Natural killer cell (primary cell): ENCODE results near the gene INSIG1. TPM values are rescaled to one million over a fixed set of nuclear protein-coding genes. Genes with fewer than 3 reads are reported as not detected.

Experiments used
- ATAC-seq, 3 donors: fragments of 150-1000 bp in 2 of 3; fragments of 200-7000 bp in 1 of 3; cut with Tn5 transposase; 1 replicate in 1 of 3; 2 replicates in 2 of 3; pipeline ENCODE4 v1.10.0; 2021; ENCODE audit warnings: mild to moderate bottlenecking in 2 of 3, moderate library complexity in 2 of 3
- DNase-seq, 2 donors: peaks; one replicate each; pipeline versions ENCODE4 v3.0.0 to v3.0.0-alpha.2; 2013 to 2021; ENCODE audit warnings: mixed read lengths in 1 of 2
- H3K27ac ChIP-seq: one replicate; pipeline ENCODE4 v1.5.1; 2013; ENCODE audit warnings: mild to moderate bottlenecking, low read length
- H3K27me3 ChIP-seq: one replicate; pipeline ENCODE4 v1.6.1; 2013; ENCODE audit warnings: low read length; ENCODE audit not compliant: control insufficient read depth, insufficient read depth
- H3K36me3 ChIP-seq: one replicate; pipeline ENCODE4 v1.6.1; 2013; ENCODE audit warnings: low read length; ENCODE audit not compliant: control insufficient read depth, insufficient read depth
- H3K4me1 ChIP-seq: one replicate; pipeline ENCODE4 v1.6.1; 2013; ENCODE audit warnings: low read length; ENCODE audit not compliant: control insufficient read depth, insufficient read depth
- H3K4me3 ChIP-seq: one replicate; pipeline ENCODE4 v1.5.1; 2013; ENCODE audit warnings: low read length
- H3K9me3 ChIP-seq: one replicate; pipeline ENCODE4 v1.6.1; 2013; ENCODE audit warnings: low read length; ENCODE audit not compliant: control insufficient read depth, insufficient read depth
- H3K27ac Mint-ChIP-seq, 2 donors: one replicate each; pipeline ENCODE4 v1.8.0; 2022; ENCODE audit warnings: mild to moderate bottlenecking in 2 of 2, mixed read lengths in 2 of 2, moderate library complexity in 1 of 2
- H3K27me3 Mint-ChIP-seq, 2 donors: one replicate each; pipeline ENCODE4 v1.8.0; 2022; ENCODE audit warnings: low read depth in 2 of 2, mixed read lengths in 2 of 2
- H3K36me3 Mint-ChIP-seq: one replicate; pipeline ENCODE4 v1.8.0; 2022; ENCODE audit warnings: mixed read lengths
- H3K4me1 Mint-ChIP-seq, 2 donors: one replicate each; pipeline ENCODE4 v1.8.0; 2022; ENCODE audit warnings: mixed read lengths in 2 of 2
- H3K4me3 Mint-ChIP-seq: one replicate; pipeline ENCODE4 v1.8.0; 2022; ENCODE audit warnings: mild to moderate bottlenecking, moderate library complexity, mixed read lengths
- H3K9me3 Mint-ChIP-seq, 2 donors: one replicate each; pipeline ENCODE4 v1.8.0; 2022; ENCODE audit warnings: mixed read lengths in 2 of 2
- CTCF ChIP-seq: fragments of 200-600 bp; IDR thresholded peaks from one replicate; pipeline ENCODE4 v1.8.0; 2022; ENCODE audit warnings: antibody characterized with exemption
- WGBS: methylation state at CpG from one replicate; pipeline ENCODE4 v1.1.7; 2013; ENCODE audit warnings: missing lambda C conversion rate; ENCODE audit not compliant: insufficient coverage; 5-methylcytosine and 5-hydroxymethylcytosine counted together
- intact Hi-C: fragments of 100-400 bp; cut with micrococcal nuclease; formaldehyde crosslinking; loops from one replicate; pipeline ENCODE4 v1.14.2; 2022
- total RNA-seq, 4 donors: library from RNA; stranded (reverse); fragments of 120-200 nt in 1 of 4; gene quantifications; one replicate each; pipeline versions ENCODE4 v1.2.3 to v1.2.4, GENCODE V29; 2013 to 2022

The INSIG1 gene
- total RNA-seq, 3 donors from 2014 or later (not counting 1 experiment from before 2014, with no cell fraction given) = 66.7 to 115 (median 84.5) TPM

- no peaks in the 10 kb centered on the region for H3K4me1 Mint-ChIP-seq
- H3K27ac ChIP-seq = no peak overlapping the region
- peaks cover 11% of the 10 kb centered on the region for H3K4me1 ChIP-seq
- H3K9me3 Mint-ChIP-seq = peaks cover 0 to 3% of the 10 kb centered on the region in 2 donors
- H3K9me3 ChIP-seq = peaks cover 20% of the 10 kb centered on the region
- H3K27me3 ChIP-seq = no peaks in the 10 kb centered on the region
- no peaks in the 10 kb centered on the region for H3K36me3 Mint-ChIP-seq
- ATAC-seq (no peak), DNase-seq (no peak)
- no peak overlapping the region for H3K4me3 ChIP-seq
- intact Hi-C loops = no loop called here
- H3K4me3 Mint-ChIP-seq = no peak overlapping the region
- H3K27me3 Mint-ChIP-seq = peaks cover 0 to 13% of the 10 kb centered on the region in 2 donors
- no peak for TF ChIP-seq CTCF
- no peaks in the 10 kb centered on the region for H3K36me3 ChIP-seq
- H3K27ac Mint-ChIP-seq = no peak overlapping the region
- WGBS = 65% methylated on average over 9 of the region's 9 CpGs
Measured at GRCh38 chr7:155326385-155326784, 28.7 kb downstream of the INSIG1 start.

- Mint-ChIP-seq H3K4me1 (no peaks in the 10 kb centered on the region), H3K4me3 (no peak overlapping the region)
- 83% methylated on average over 13 of the region's 13 CpGs for WGBS
Measured at GRCh38 chr7:155327590-155328320, 30.1 kb downstream of the INSIG1 start.

GRCh38 chr7:155329225-155329624 lies 31.5 kb downstream of the INSIG1 start:
- Histone ChIP-seq H3K4me1 (peaks cover 11% of the 10 kb centered on the region), H3K27ac (no peak overlapping the region), H3K4me3 (no peak overlapping the region), H3K9me3 (peaks cover 20% of the 10 kb centered on the region), H3K27me3 (no peaks in the 10 kb centered on the region), H3K36me3 (no peaks in the 10 kb centered on the region)
- peaks cover 0 to 8% of the 10 kb centered on the region in 2 donors for H3K27me3 Mint-ChIP-seq
- no CpG with 5 or more reads among the region's 5 CpGs for WGBS
- intact Hi-C loops = no loop called here
- H3K36me3 Mint-ChIP-seq = no peaks in the 10 kb centered on the region
- H3K4me3 Mint-ChIP-seq = no peak overlapping the region
- no peak for ATAC-seq
- no peaks in the 10 kb centered on the region for H3K4me1 Mint-ChIP-seq
- no peaks in the 10 kb centered on the region for H3K9me3 Mint-ChIP-seq
- DNase-seq = peak in 1 of 2 donors; percentile 27
- no peak overlapping the region for H3K27ac Mint-ChIP-seq
- no peak for TF ChIP-seq CTCF

More at GRCh38 chr7:155327590-155328320, 30.1 kb downstream of the INSIG1 start:
- Histone ChIP-seq H3K9me3 (peaks cover 20% of the 10 kb centered on the region), H3K4me3 (no peak overlapping the region), H3K36me3 (no peaks in the 10 kb centered on the region), H3K4me1 (peaks cover 11% of the 10 kb centered on the region), H3K27ac (peak overlapping the region; percentile 26), H3K27me3 (no peaks in the 10 kb centered on the region)
- ATAC-seq (peak in 1 of 3 donors; percentile 32), DNase-seq (no peak)
- TF ChIP-seq CTCF = no peak
- no peaks in the 10 kb centered on the region for H3K36me3 Mint-ChIP-seq
- H3K9me3 Mint-ChIP-seq = peaks cover 0 to 3% of the 10 kb centered on the region in 2 donors
- peaks cover 0 to 13% of the 10 kb centered on the region in 2 donors for H3K27me3 Mint-ChIP-seq
- intact Hi-C loops = no loop called here
- peak overlapping the region; percentile 43 to 66 for H3K27ac Mint-ChIP-seq
